Ishikawa (cell line): ENCODE measurements around the gene CDCA7.

ENCODE experiments used
- CEBPB ChIP-seq: IDR thresholded peaks from 2 replicates; pipeline ENCODE4 v1.6.1; 2012
- CREB1 ChIP-seq: IDR thresholded peaks from 2 replicates; pipeline ENCODE4 v1.6.1; 2012; ENCODE audit warnings: low read depth
- EGR1 ChIP-seq: IDR thresholded peaks from 2 replicates; pipeline ENCODE4 v1.6.1; 2012
- EP300 ChIP-seq: IDR thresholded peaks from 2 replicates; pipeline ENCODE4 v1.6.1; 2012; ENCODE audit warnings: borderline replicate concordance
- NFIC ChIP-seq: IDR thresholded peaks from 2 replicates; pipeline ENCODE4 v1.6.1; 2012
- RAD21 ChIP-seq: IDR thresholded peaks from 2 replicates; pipeline ENCODE4 v1.6.1; 2012; ENCODE audit warnings: low read depth
- TAF1 ChIP-seq: IDR thresholded peaks from 2 replicates; pipeline ENCODE4 v1.6.1; 2012; ENCODE audit warnings: low read depth, mild to moderate bottlenecking
- TCF12 ChIP-seq: IDR thresholded peaks from 2 replicates; pipeline ENCODE4 v1.6.1; 2012; ENCODE audit warnings: low read depth
- TEAD4 ChIP-seq: IDR thresholded peaks from 2 replicates; pipeline ENCODE4 v1.6.1; 2012
- YY1 ChIP-seq: IDR thresholded peaks from 2 replicates; pipeline ENCODE4 v1.6.1; 2012; ENCODE audit warnings: low read depth
- TF ChIP-seq, protein P1 (sequence below): IDR thresholded peaks from 2 replicates; pipeline ENCODE4 v1.6.1; 2012
- TF ChIP-seq, protein P2 (sequence below): IDR thresholded peaks from 2 replicates; pipeline ENCODE4 v1.6.1; 2012; ENCODE audit warnings: low read depth, mild to moderate bottlenecking

DNA sequence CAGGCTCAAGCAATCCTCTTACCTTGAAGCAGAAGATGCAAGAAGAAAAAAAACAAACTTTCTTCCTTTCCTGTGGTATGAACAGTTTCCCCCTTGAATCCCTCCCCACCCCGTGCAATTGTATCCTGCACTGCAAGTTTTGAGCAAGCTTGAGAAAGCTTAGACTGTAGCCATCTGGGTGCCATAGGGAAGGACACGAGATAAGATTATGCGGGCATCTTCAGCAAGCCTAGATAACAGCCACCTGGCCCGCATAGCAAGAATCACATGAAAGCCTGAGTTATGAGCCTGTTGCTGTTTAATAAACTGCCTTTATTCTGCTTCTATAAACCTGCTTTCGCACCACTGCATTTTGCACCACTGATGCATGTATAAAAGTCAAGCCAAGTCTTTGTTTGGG lies 27.3 kb upstream of the CDCA7 start:
- TF ChIP-seq EP300 (no peak), RAD21 (no peak), TEAD4 (no peak), CREB1 (no peak), YY1 (no peak), CEBPB (no peak), TAF1 (no peak), EGR1 (no peak), NFIC (no peak), TCF12 (no peak)
- TF ChIP-seq, protein P1, sequence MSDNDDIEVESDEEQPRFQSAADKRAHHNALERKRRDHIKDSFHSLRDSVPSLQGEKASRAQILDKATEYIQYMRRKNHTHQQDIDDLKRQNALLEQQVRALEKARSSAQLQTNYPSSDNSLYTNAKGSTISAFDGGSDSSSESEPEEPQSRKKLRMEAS = no peak
- TF ChIP-seq, protein P2, sequence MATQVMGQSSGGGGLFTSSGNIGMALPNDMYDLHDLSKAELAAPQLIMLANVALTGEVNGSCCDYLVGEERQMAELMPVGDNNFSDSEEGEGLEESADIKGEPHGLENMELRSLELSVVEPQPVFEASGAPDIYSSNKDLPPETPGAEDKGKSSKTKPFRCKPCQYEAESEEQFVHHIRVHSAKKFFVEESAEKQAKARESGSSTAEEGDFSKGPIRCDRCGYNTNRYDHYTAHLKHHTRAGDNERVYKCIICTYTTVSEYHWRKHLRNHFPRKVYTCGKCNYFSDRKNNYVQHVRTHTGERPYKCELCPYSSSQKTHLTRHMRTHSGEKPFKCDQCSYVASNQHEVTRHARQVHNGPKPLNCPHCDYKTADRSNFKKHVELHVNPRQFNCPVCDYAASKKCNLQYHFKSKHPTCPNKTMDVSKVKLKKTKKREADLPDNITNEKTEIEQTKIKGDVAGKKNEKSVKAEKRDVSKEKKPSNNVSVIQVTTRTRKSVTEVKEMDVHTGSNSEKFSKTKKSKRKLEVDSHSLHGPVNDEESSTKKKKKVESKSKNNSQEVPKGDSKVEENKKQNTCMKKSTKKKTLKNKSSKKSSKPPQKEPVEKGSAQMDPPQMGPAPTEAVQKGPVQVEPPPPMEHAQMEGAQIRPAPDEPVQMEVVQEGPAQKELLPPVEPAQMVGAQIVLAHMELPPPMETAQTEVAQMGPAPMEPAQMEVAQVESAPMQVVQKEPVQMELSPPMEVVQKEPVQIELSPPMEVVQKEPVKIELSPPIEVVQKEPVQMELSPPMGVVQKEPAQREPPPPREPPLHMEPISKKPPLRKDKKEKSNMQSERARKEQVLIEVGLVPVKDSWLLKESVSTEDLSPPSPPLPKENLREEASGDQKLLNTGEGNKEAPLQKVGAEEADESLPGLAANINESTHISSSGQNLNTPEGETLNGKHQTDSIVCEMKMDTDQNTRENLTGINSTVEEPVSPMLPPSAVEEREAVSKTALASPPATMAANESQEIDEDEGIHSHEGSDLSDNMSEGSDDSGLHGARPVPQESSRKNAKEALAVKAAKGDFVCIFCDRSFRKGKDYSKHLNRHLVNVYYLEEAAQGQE = no peak
